LNCaP clone FGC (cell line): ENCODE results near the gene FRMD8.

Experiments used
- DNase-seq: peaks from one replicate; pipeline ENCODE4 v3.0.0-alpha.2; 2011; ENCODE audit warnings: low read depth
- H3K4me3 ChIP-seq: 2 replicates; pipeline ENCODE4 v1.5.1; 2011; ENCODE audit warnings: mild to moderate bottlenecking, low read depth, low read length, control low read depth
- TF ChIP-seq, protein P1 (sequence below): IDR thresholded peaks from 2 replicates; pipeline ENCODE4 v1.5.1; 2012; ENCODE audit warnings: mild to moderate bottlenecking; ENCODE audit not compliant: control insufficient read depth, insufficient read depth; ENCODE audit errors: extremely low read depth

Gene FRMD8

DNA sequence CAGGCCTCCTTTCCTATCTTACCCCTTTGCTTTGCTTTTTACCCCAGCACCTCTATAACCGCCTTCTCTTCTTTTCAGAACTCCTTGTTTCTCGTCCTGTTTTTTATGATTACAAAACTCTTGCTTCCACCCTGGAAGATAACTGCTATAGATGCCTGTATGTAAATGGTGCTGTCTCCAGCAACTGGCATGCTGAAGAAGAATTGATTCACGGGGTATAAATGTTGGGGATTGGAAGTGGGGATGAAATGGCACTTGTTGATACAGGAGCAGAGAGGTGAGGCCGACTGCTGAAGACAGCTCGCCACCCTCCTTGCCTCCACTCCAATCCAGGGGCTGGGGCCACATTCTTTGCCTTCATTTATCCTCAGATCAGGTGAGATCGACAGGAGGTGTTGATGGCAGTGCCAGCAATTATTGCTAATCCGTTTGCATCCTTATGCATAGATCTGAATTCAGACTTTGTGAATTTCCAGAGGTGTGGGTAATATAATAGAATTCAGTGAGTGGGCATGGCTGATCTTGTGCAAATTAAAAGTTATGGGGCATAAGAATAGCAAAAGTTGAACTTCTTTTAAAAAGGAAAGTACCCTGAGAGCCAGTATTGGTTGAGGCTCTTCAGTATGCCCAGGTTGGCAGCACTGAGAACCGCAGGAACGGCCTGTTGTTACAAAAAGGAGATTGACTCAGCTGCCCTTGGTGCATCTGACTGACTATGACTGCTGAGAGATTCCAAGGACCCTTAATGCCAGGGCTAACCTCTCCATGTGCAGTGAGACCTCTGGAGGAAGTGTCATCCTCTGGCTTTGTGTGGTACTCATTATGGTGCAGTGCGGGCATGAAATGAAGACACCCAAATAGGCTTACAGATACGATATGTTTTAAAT, 41.5 kb downstream of the FRMD8 start:
- DNase-seq, result no peak
- peak overlapping the region; percentile 86; the same call in 1 of the 2 replicates for H3K4me3 ChIP-seq
- TF ChIP-seq, protein P1, sequence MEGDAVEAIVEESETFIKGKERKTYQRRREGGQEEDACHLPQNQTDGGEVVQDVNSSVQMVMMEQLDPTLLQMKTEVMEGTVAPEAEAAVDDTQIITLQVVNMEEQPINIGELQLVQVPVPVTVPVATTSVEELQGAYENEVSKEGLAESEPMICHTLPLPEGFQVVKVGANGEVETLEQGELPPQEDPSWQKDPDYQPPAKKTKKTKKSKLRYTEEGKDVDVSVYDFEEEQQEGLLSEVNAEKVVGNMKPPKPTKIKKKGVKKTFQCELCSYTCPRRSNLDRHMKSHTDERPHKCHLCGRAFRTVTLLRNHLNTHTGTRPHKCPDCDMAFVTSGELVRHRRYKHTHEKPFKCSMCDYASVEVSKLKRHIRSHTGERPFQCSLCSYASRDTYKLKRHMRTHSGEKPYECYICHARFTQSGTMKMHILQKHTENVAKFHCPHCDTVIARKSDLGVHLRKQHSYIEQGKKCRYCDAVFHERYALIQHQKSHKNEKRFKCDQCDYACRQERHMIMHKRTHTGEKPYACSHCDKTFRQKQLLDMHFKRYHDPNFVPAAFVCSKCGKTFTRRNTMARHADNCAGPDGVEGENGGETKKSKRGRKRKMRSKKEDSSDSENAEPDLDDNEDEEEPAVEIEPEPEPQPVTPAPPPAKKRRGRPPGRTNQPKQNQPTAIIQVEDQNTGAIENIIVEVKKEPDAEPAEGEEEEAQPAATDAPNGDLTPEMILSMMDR, result 0 out of 2 replicates have a peak, but pooled peaks have one; percentile 3

DNA sequence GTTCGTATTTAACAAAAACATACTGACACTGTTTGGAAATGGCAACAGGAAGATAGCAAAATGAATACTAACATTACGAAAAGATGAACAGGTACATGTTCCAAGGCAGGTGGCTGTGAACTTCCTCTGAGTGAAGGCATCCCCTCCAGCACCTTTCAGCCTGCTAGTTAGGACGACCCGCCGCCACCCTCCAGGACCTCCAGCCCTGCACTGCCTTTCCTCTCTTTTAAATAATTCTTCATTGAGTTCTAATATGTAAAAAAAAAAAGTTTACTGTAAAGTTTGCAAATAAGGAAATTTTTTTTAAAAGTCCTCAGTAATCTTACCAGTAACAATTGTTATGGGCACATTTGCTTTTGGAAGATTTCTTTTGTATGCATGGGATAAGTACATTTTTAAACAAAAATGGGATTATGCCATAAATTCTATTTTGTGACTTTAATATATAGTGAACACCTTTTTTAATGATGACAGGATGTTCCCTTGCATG, 42.2 kb downstream of the FRMD8 start:
- peak overlapping the region; percentile 9; the same call in 1 of the 2 replicates for H3K4me3 ChIP-seq
- DNase-seq, result no peak

DNA sequence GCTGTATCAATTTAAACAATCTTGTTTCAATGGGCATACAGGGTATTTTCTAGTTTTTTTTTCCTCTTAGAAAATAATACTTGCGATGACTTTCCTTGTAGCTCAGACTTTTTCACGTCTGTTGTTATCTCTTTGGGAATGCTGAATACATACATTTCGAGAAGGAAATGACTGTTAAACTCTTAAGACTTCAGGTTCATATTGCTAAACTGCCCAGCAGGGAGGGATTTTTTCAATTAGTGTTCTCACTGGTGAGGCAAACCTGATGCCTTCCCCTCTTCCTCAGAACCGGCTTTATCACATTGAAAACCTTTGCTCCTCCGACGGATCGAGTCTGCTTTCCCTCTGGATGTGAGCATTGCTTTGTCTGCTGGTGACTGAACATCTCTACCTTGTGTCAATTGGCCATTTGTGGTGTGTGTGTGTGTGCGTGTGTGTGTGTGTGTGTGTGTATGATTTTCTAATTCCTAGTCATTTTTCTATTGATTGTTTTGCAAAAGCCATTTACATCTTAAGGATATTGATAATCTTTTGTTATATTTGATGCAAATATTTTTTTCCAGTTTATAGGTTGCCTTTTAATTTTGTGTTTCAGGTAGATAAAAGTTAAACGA, 42.7 kb downstream of the FRMD8 start:
- no peak overlapping the region for H3K4me3 ChIP-seq
- TF ChIP-seq, protein P1, result no peak
- DNase-seq, result no peak

More for the DNA sequence above, 42.2 kb downstream of the FRMD8 start:
- TF ChIP-seq, protein P1, result no peak

DNA sequence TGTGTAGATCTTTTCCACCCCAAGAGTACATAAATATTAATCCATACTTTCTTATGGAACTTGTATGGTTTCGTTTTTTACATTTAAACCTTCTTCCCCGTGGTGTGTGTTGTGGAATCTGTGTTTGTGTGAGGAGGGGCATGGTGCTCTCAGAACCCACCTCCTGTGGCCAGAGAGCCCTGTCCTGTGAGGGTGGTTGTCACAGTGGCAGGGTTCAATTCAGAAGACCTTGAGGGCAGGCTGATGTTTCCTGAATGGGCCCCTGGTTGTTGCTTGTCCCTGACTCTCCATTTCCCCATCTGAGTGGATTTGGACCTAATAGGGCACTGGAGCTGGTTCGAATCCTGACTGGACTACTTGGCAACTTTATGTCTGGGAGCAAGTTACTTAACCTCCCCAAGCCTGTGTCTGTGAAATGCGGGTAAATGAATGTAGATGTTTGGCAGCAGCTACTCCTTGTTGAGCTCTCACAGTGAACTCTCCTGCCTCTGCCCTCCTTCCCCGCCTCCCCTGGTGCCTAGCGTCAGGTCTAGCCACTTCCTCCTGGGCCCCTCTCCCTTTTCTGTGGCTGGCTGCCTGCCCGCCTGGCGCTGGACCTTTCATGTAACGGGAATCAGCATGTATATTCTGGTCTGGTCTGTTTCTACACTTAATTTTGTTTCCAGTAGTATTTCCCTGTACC, 43.4 kb downstream of the FRMD8 start:
- no peak for DNase-seq
- H3K4me3 ChIP-seq, result no peak overlapping the region
- TF ChIP-seq, protein P1, result no peak

DNA sequence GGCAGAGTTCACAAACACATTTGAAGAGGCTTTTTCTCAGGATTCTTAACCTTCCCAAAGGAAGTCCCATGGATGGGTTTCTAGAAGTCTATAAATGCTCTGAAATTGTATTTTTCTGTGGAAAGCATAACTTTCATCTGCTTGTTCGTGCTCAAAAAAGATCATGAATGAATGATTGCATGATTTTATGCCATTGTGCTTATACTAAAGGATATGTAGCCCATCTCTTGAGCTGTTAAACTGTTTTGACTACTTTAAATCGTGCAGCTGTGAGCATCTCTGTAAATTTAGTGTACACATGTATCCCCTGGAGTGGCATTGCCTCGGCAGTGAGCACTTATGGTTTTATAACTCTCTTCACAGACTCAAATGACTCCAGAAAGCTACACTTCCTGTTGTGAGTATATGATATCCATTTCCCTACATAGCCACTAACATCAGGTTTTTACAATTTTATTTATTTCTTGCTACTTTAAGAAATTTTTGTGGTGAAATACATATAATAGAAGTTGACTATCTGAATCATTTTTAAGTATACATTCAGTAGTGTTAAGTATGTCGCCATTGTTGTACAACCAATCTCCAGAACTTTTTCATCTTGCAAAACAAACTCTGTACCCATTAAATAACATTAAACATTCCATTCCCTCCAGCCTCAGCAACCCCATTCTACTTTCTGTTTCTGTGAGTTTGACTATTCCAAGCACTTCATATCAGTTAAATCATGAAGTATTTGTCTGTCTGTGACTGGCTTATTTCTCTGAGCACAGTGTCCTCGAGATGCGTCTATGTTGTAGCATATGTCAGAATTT, 44.2 kb downstream of the FRMD8 start:
- TF ChIP-seq, protein P1, result no peak
- DNase-seq, result no peak
- H3K4me3 ChIP-seq, result no peak overlapping the region

DNA sequence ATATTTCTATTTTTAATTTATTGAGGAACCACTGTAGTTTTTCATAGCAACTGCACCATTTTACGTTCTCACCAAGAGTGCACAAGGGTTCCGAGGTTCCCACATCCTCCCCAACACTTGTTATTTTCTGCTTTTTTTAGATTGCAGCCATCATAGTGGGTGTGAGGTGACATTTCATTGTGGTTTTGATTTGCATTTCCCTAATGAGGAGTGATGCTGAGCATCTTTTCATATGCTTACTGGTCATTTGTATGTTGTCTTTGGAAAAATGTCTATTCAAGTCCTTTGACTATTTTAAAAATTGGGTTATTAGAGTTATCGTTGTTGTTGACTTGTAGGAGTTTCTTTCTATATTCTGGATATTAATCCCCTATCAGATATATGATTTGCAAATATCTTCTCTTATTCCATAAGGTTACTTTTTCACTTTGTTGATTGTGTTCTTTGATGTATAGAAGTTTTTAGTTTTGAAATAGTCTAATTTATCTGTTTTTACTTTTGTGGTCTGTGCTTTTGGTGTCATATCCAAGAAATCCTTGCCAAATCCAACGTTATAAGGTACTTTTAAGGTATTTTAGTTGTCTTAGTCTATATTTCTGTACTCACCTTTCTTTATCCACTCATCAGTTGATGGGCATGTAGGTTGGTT, 45.1 kb downstream of the FRMD8 start:
- TF ChIP-seq, protein P1, result no peak
- no peak for DNase-seq
- H3K4me3 ChIP-seq, result no peak overlapping the region
